NCI-H345 (cell line): ENCODE data around the gene NEURL3.
"Not testable (repeated sequence)": the region's sequence is repeated elsewhere in the genome, so short reads cannot be mapped to it uniquely, and the experiment has no call there.

Source experiments
- DNase-seq: peaks from one replicate; lab custom pipeline; 2025; lab: John Stamatoyannopoulos, UW

Gene NEURL3, protein sequence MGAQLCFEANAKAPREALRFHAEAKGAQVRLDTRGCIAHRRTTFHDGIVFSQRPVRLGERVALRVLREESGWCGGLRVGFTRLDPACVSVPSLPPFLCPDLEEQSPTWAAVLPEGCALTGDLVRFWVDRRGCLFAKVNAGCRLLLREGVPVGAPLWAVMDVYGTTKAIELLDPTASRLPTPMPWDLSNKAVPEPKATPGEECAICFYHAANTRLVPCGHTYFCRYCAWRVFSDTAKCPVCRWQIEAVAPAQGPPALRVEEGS

GRCh38 chr2:96505231-96505889, at the start of gene NEURL3:
Gene NEURL3, minus strand, starts transcription at chr2:96505357. Its CDS starts 71 bp downstream, at chr2:96505286.
- DNase-seq: no peak

DNA sequence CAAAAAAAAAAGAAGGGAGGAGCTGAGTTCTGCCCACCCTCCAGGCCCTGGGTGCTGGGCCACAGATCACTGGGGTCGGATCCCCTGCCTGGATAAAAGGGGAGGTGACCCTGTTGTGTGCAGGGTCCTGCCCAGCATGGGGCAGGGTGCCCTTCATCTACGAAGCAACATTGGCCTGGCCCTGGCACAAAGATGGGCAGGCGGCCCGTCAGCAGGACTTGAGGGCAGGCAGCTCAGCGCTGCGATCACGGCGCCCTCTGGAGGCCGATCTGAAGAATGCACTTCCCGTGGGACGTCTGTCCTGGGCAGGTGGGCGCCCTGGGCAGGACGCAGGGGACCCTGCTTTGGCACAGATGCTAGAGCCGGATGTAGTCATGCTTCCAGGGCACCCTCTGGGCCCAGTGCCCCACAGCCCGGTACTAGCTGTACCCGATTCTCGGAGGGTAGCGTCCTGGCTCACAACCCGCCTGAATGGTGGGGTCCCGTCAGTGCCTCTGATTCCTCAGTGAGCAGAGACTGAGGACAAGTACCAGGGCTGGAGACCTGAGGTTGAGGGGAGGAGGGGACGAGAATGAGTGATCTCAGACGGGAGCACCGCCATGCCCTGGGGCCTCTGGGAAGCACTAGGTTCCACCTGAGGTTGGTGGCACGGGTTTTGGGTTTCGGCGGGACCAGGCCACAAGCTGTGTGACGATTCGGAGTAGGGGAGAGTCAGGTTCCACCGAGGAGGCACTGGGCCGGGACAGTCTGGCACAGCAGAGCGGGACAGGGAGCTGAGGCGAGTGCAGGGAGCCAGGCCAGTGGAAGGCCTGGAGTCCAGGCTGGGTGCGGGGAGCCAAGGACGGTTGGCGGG, 49.4 kb upstream of the NEURL3 start:
- DNase-seq: peak; percentile 53

DNA sequence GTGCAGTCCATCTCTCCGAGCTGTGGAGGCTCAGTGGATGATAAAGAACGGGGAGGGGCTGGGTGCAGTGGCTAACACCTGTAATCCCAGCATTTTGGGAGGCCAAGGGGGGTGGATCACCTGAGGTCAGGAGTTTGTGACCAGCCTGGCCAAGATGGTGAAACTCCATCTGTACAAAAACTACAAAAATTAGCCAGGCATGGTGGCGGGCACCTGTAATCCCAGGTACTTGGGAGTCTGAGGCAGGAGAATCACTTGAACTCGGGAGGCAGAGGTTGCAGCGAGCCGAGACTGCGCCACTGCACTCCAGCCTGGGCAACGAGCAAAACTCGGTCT, 48.8 kb upstream of the NEURL3 start:
- DNase-seq: not testable (repeated sequence)

- no peak for DNase-seq
Observed at GRCh38 chr2:96553176-96553956, 48.2 kb upstream of the NEURL3 start.

DNA sequence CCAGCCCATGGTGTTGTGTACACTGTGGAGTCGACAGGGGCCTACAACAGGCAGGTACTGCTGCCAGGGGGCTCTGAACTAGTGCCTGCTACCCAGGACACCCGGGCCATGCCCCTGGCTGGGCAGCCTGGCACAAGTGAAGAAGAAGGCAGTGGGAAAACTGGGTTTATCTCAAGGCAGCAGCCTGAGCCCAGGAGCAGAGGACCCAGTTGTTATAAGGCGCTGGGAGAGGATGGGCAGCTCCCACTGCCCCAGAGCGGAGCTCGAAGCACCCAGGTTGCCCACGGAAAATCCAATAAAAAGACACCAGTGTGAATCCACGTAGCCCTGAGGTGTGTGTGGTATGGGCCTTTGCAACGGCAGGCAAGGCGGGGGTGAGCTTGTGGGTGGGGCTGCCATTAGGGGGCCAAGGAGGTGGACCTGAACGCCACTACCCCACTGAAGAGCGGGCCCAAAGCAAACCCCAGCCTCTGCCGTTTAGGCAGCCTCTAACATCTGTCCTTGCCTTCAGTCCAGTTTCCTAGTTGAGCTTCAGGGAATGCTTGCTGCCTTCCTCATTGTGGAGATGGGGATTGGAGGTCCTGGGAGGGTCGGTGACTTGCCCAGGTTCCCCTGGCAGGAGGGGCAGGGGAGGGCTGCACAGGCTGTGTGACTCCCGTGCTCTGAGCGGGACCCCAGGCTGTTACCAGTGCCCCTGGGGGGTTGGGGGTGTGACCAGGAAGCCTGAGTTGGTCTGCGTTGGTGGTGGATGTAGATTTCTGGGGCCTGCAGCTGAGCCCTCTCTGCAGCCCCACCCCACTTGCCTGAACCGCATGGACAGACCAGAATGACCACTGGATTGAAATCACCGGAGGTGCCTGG, 47.4 kb upstream of the NEURL3 start:
- DNase-seq: no peak

DNA sequence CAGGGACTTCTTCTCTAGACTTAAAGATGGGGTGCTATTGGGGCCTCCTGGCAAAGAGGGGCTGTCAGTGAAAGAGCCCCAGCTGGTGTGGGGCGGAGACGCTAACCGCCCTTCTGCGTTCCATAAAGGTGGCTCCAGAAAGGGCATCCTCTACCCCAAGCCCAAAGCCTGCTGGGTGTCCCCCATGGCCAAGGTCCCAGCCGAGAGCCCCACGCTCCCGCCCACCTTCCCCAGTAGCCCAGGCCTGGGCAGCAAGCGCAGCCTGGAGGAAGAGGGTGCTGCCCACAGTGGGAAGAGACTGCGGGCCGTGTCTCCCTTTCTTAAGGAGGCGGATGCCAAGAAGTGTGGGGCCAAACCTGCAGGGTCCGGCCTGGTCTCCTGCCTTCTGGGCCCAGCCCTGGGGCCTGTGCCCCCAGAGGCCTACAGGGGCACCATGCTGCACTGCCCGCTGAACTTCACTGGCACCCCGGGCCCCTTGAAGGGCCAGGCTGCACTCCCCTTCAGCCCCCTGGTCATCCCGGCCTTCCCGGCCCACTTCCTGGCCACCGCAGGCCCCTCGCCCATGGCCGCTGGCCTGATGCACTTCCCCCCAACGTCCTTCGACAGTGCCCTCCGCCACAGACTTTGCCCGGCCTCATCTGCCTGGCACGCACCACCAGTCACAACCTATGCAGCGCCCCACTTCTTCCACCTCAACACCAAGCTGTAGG, 46.6 kb upstream of the NEURL3 start:
- no peak for DNase-seq

GRCh38 chr2:96550787-96551604, 45.8 kb upstream of the NEURL3 start:
- DNase-seq: no peak

DNA sequence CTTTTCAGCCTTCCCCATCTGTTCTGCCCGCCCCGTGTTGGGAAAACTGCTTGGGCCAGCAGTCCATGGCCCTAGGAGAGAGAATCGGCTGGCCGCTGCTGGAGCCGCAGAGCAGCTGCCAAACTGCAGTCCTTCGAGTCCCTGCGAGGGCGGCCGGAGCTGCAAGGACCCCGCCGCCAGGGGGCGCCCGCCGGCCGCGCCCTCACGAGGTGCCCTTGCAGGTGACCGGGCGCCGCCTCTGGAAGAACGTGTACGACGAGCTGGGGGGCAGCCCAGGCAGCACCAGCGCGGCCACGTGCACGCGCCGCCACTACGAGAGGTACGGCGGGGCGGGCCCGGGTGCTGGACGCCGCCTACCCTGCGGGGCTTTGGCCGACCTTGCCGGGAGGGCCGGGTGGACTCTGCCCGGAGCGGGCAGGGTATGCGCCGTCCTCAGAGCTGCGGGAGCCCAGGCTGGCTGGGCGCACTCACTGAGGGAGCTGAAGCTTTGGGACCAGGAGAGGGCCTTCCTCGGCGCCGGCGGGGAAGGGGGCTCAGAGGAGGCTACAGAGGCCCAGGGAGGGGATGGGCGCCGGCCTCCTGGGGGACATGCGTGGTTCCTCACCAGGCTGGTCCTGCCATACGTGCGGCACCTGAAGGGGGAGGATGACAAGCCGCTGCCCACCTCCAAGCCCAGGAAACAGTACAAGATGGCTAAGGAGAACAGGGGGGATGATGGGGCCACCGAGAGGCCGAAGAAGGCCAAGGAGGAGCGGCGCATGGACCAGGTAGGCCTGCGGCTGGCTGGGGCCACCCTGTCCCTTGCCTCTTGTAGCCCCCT, 45.0 kb upstream of the NEURL3 start:
- DNase-seq: no peak

DNA sequence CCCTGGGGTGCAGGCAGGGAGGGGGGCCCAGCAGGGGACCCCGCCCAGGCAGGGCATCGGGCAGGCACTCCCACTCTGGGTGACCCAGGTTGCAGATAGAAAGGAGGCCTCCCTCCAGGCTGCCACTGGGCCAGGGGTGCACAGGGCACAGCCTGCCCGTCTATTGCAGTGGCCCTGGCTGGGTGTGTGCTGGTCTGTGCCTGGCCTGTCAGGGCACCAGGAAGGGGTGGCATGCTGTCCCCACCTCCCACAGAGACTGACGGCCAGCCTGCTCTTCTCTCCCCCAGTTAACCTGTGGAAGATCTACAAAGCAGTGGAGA, 44.3 kb upstream of the NEURL3 start:
- DNase-seq: no peak

GRCh38 chr2:96548558-96549465, 43.7 kb upstream of the NEURL3 start:
- no peak for DNase-seq

DNA sequence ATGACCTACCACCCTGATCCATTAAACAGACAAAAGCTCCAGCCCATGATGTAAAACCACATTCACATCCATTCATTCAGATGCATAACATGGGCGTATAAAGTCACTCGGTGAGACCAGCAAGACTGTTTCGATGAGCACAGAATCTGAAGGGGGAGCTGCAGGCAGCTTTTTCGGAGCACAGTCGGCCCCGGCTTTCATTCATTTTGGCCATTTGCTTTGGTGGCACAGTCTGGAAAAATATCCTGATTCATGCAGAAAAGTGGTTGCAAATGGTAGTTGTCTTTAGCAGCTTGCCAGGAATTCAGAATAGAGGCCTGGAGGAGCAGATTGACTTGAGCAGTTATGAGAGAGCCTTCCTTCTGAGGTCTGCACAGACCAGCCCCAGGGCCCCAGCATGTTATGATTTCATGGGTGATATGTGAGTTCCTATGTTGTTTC, 42.6 kb upstream of the NEURL3 start:
- DNase-seq: no peak

GRCh38 chr2:96547203-96547641, 42.1 kb upstream of the NEURL3 start:
- no peak for DNase-seq

DNA sequence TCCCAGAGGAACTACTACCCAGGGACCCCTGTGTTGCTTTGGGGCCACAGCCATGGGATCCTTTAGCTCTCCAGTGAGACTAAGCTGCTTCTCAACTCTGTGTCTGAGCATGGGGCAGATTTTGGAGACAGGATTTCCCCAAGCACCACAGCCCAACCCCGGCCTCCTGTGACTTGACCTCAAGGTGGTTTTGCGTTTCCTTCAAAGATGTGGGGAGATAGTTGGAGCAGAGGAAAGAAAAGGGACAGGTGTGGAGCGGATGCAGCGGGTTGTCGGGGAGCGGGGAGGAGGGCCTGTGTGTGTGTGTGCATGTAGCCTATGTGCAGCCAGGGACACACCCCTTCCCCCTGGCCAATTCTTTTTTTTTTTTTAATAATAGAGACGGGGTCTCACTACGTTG, 41.6 kb upstream of the NEURL3 start:
- no peak for DNase-seq

DNA sequence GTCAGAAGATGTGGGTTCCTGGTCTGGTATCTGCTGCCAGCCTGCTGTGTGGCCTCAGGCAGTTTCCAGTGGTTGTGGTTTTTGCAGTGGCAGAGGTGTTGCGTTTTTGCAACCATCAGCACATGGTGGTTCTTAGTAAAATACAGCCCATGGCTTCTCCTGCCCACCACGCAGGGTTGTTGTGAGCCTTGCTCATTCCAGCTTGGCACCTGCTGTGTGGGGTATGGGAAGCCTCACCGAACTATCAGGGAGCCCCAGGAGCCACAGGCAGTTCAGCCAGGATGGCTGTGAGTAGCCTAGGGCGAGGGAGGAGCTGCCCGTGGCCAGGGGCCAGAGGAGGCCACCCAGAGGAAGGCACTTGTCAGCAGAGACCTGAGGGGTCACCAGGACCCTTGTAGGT, 41.2 kb upstream of the NEURL3 start:
- DNase-seq: no peak

DNA sequence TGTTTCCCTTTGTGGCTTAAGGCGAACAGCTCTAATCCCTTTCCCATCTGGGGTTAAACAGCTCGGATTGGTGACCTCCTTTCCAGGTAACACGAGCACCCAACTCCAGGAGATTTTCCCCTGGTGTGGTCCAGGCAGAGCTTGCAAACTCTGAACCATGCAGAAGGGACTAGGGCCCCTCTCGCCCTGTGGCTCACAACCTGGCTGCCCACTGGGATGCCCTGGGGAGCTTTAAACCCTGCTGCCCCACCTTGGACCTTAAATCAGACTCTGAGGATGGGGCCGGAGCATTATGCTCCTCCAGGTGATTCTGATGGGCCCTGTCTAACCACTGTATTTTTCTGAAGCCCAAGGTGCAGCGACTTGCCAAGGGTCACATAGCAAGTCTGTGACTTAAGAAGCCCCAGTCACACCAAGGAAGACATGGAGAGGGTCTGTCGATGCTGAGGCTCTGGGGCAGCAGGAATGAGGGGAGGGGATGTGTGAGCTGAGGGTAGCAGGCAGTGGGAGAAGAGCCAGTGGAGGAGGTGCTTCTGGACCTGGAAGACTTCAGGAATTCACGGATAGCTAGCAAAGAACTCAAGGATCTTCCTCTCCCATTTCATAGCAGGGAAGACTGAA, 37.3 kb upstream of the NEURL3 start:
- DNase-seq: no peak

DNA sequence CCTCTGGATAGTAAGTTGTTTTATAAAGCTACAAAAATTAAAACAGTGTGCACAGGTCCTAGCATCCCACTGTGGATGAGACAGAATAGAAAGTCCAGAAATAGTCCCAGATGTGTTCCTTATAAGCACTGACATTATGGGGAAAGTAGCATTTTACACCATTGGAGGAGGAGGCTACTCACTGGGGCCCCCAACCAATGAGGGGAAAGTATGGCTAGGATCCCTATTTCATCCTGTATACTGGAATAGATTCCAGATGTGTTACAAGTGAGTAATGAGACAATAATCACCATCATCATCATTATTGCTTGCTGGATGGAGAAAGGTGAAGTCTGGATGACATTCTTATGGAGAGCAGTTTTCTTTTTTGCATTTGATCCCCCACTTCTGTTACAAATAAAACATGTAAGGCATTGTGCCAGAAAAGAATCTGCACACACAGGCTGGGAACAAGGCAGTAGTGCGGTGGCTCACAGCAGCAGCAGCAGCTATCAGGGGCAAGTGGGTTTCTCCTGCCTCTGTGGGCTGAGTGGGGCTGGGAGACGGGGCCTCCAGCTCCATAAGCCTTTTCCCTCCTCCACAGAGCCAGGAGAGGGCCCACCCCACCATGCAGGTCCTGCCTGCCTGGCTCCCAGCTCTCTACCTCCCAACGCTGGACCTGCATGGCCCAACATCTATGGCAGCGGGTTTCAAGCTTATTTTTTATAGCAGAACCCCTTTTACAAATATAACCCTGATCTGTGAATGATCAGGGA, 36.4 kb upstream of the NEURL3 start:
- DNase-seq: no peak

- DNase-seq: no peak
Observed at GRCh38 chr2:96540136-96540535, 35.0 kb upstream of the NEURL3 start.
